Endothelial cell of umbilical vein (primary cell): Measurements from ENCODE around the gene SETBP1. TPM values are rescaled to one million over a fixed set of nuclear protein-coding genes. Genes with fewer than 3 reads are reported as not detected.

Experiments used
- BruUV-seq: library from RNA; stranded (reverse); fragments of 400-500 nt; replicated peaks from 2 replicates; lab custom pipeline; 2021; lab: Mats Ljungman, UMichigan
- CTCF ChIA-PET: fragments of 300-600, 350-600 bp; sonication (Branson Sonifier 250); formaldehyde crosslinking; loops from one replicate; lab custom pipeline; 2021; ENCODE audit warnings: antibody characterized with exemption, inconsistent platforms; lab: Charles Lee
- POLR2A ChIA-PET: fragments of 300-600, 350-600 bp; sonication (Branson Sonifier 250); formaldehyde crosslinking; loops from one replicate; lab custom pipeline; 2021; ENCODE audit warnings: antibody characterized with exemption, inconsistent platforms; lab: Charles Lee
- DNase-seq: peaks from one replicate; pipeline ENCODE4 v3.0.0-alpha.2; 2011; ENCODE audit warnings: low read depth, low spot score
- FAIRE-seq: peaks from 2 replicates; lab custom pipeline; 2011; peaks lifted over from hg19 to GRCh38; lab: Jason Lieb, UNC
- H2AFZ ChIP-seq: 2 replicates; pipeline ENCODE4 v1.6.0; 2012; ENCODE audit warnings: low read depth, low read length, control low read depth, inconsistent platforms
- H3K27ac ChIP-seq: 2 replicates; pipeline ENCODE4 v1.5.1; 2011; ENCODE audit warnings: low read depth, mild to moderate bottlenecking, control low read depth, low read length, moderate library complexity; ENCODE audit not compliant: insufficient read depth
- H3K27me3 ChIP-seq, 2 experiments: 2 replicates each; pipeline versions ENCODE4 v1.6.0 to v1.6.1; 2011; ENCODE audit warnings: low read length in 2 of 2, mixed read lengths in 1 of 2; ENCODE audit not compliant: control insufficient read depth in 2 of 2, insufficient read depth in 2 of 2
- H3K36me3 ChIP-seq, 2 experiments: 2 replicates in 1 of 2; 3 replicates in 1 of 2; pipeline ENCODE4 v1.5.1; 2011; ENCODE audit warnings: low read length in 2 of 2, mild to moderate bottlenecking in 1 of 2, moderate library complexity in 1 of 2; ENCODE audit not compliant: control insufficient read depth in 2 of 2, insufficient read depth in 2 of 2; ENCODE audit errors: extremely low read depth in 1 of 2
- H3K4me1 ChIP-seq: 3 replicates; pipeline ENCODE4 v1.5.1; 2011; ENCODE audit warnings: mild to moderate bottlenecking, low read length; ENCODE audit not compliant: control insufficient read depth, insufficient read depth; ENCODE audit errors: extremely low read depth
- H3K4me2 ChIP-seq: 2 replicates; pipeline ENCODE4 v1.6.1; 2011; ENCODE audit warnings: low read length, control low read depth, mixed read lengths; ENCODE audit not compliant: insufficient read depth
- H3K4me3 ChIP-seq, 3 experiments: fragments of 200-600 bp in 1 of 3; sonication (generic), shearing (Covaris generic) in 1 of 3; replicated peaks in 1 of 3; 2 replicates each; pipeline ENCODE4 v1.5.1; 2011 to 2016; ENCODE audit warnings: control low read depth in 3 of 3, low read length in 3 of 3, mild to moderate bottlenecking in 2 of 3, inconsistent platforms in 1 of 3, low read depth in 1 of 3, moderate library complexity in 1 of 3; ENCODE audit not compliant: insufficient read depth in 1 of 3
- H3K79me2 ChIP-seq: 2 replicates; pipeline ENCODE4 v1.6.0; 2012; ENCODE audit warnings: low read length, inconsistent platforms; ENCODE audit not compliant: control insufficient read depth, insufficient read depth
- H3K9ac ChIP-seq: replicated peaks from 2 replicates; pipeline ENCODE3; 2011; ENCODE audit warnings: low read length, control low read depth; ENCODE audit not compliant: insufficient read depth; ENCODE audit errors: extremely low read depth
- H3K9me1 ChIP-seq: replicated peaks from 3 replicates; pipeline ENCODE4 v1.6.0; 2011; ENCODE audit warnings: mild to moderate bottlenecking, low read length; ENCODE audit not compliant: control insufficient read depth, insufficient read depth; ENCODE audit errors: extremely low read depth
- H3K9me3 ChIP-seq: replicated peaks from 2 replicates; pipeline ENCODE4 v1.5.1; 2012; ENCODE audit warnings: low read length, inconsistent platforms; ENCODE audit not compliant: control insufficient read depth, insufficient read depth
- H4K20me1 ChIP-seq: replicated peaks from 2 replicates; pipeline ENCODE3; 2011; ENCODE audit warnings: mild to moderate bottlenecking, low read length; ENCODE audit not compliant: control insufficient read depth, insufficient read depth; ENCODE audit errors: extremely low read depth
- CTCF ChIP-seq, 2 donors: IDR thresholded peaks; 1 replicate in 1 of 2; 2 replicates in 1 of 2; pipeline ENCODE4 v1.5.1; 2011; ENCODE audit warnings: low read length in 2 of 2, mild to moderate bottlenecking in 2 of 2, moderate library complexity in 2 of 2, control low read depth in 1 of 2, inconsistent platforms in 1 of 2, low read depth in 1 of 2; ENCODE audit not compliant: insufficient read depth in 1 of 2; ENCODE audit errors: extremely low read depth in 1 of 2
- EZH2 ChIP-seq: IDR thresholded peaks from 2 replicates; pipeline ENCODE4 v1.6.1; 2012; ENCODE audit warnings: borderline replicate concordance, low read depth, mild to moderate bottlenecking, moderate library complexity, low read length, inconsistent platforms; ENCODE audit not compliant: severe bottlenecking
- FOS ChIP-seq: IDR thresholded peaks from 2 replicates; pipeline ENCODE4 v1.6.1; 2011; ENCODE audit warnings: mild to moderate bottlenecking, low read length, moderate library complexity, borderline replicate concordance; ENCODE audit not compliant: insufficient read depth
- GATA2 ChIP-seq: IDR thresholded peaks from 2 replicates; pipeline ENCODE4 v1.7.0; 2011; ENCODE audit warnings: low read depth, mild to moderate bottlenecking, moderate library complexity, mixed read lengths, low read length; ENCODE audit not compliant: insufficient read length, insufficient read depth
- JUN ChIP-seq: IDR thresholded peaks from 2 replicates; pipeline ENCODE4 v1.6.1; 2011; ENCODE audit warnings: borderline replicate concordance, low read depth; ENCODE audit not compliant: insufficient read length, insufficient read depth
- MAX ChIP-seq: IDR thresholded peaks from 2 replicates; pipeline ENCODE4 v1.6.1; 2011; ENCODE audit not compliant: insufficient read depth, insufficient read length
- MYC ChIP-seq: IDR thresholded peaks from one replicate; pipeline ENCODE4 v1.6.1; 2011; ENCODE audit warnings: mild to moderate bottlenecking, low read depth, low read length
- POLR2A ChIP-seq: IDR thresholded peaks from 2 replicates; pipeline ENCODE4 v1.6.1; 2012; ENCODE audit warnings: low read depth, mild to moderate bottlenecking, control low read depth, low read length
- POLR2AphosphoS5 ChIP-seq: IDR thresholded peaks from 2 replicates; pipeline ENCODE4 v1.6.1; 2012; ENCODE audit warnings: low read depth, mild to moderate bottlenecking, control low read depth, low read length, moderate library complexity; ENCODE audit not compliant: insufficient read depth
- dilution Hi-C: fragments of 300-500 bp; cut with MboI; formaldehyde crosslinking; loops from one replicate; pipeline ENCODE4 v1.15.0; 2019; ENCODE audit warnings: low sequenced_read_pairs; ENCODE audit not compliant: extremely low pct_ligation_motif_present
- intact Hi-C: fragments of 100-400 bp; cut with micrococcal nuclease; formaldehyde crosslinking; loops from one replicate; pipeline ENCODE4 v1.10.0; 2022
- polyA plus RNA-seq, 4 experiments: library from polyadenylated mRNA; depleted of rRNA in 3 of 4; stranded (reverse) in 3 of 4; unstranded in 1 of 4; fragments of >200 nt; gene quantifications; 2 replicates each; pipeline versions ENCODE4 v1.2.1 to v1.2.3, GENCODE V29; 2011 to 2012; ENCODE audit warnings: missing spikeins in 1 of 4
- total RNA-seq: library from RNA; stranded (reverse); gene quantifications from 2 replicates; pipeline ENCODE4 v1.2.3, GENCODE V29; 2021

Gene SETBP1
- total and polyA plus RNA-seq, 2 donors (not counting 3 experiments of a cell fraction or from before 2014, with no cell fraction given) = 0.76 to 3.1 TPM

- H2AFZ ChIP-seq = no peak overlapping the region
- no peak for DNase-seq
- no peaks in the 10 kb centered on the region for H3K4me1 ChIP-seq
- H3K79me2 ChIP-seq = no peaks in the 10 kb centered on the region
- H4K20me1 ChIP-seq = no peaks in the 10 kb centered on the region
- no peak overlapping the region for H3K27ac ChIP-seq
- H3K36me3 ChIP-seq = no peaks in the 10 kb centered on the region
- no peak overlapping the region for H3K9ac ChIP-seq
- ChIA-PET CTCF (no interaction called here), POLR2A (no interaction called here)
- H3K4me3 ChIP-seq = no peak overlapping the region
- no peak for FAIRE-seq
- no peaks in the 10 kb centered on the region for H3K9me1 ChIP-seq
- no peak for TF ChIP-seq POLR2A
- no peak for TF ChIP-seq MYC
- no peak for TF ChIP-seq EZH2
- no peak for TF ChIP-seq FOS
- H3K4me2 ChIP-seq = no peak overlapping the region
- dilution Hi-C loops (no loop called here), intact Hi-C loops (no loop called here)
- no peaks in the 10 kb centered on the region for H3K27me3 ChIP-seq
- H3K9me3 ChIP-seq = no peaks in the 10 kb centered on the region
- BruUV-seq = no TSS peak
Observed at GRCh38 chr18:45110577-45111501, 430.2 kb downstream of the SETBP1 start.

GRCh38 chr18:45111502-45111848, 430.8 kb downstream of the SETBP1 start:
- ChIA-PET POLR2A (no interaction called here), CTCF (no interaction called here)
- no peak for DNase-seq
- no peaks in the 10 kb centered on the region for H3K27me3 ChIP-seq
- no peak for FAIRE-seq
- dilution Hi-C loops = no loop called here
- intact Hi-C loops = no loop called here
- no peaks in the 10 kb centered on the region for H4K20me1 ChIP-seq
- BruUV-seq = no TSS peak
- no peak overlapping the region for H2AFZ ChIP-seq
- no peaks in the 10 kb centered on the region for H3K9me1 ChIP-seq
- H3K4me2 ChIP-seq = no peak overlapping the region
- TF ChIP-seq POLR2AphosphoS5 (no peak), POLR2A (no peak), JUN (no peak), FOS (no peak), GATA2 (no peak), EZH2 (no peak), MAX (no peak), MYC (no peak), CTCF (IDR thresholded peaks at IDR 0.05; ENCODE audit: extremely low read depth in 1 of 2, insufficient read depth in 1 of 2, low read depth in 1 of 2, low read length in 2 of 2) (no peak)
- no peaks in the 10 kb centered on the region for H3K79me2 ChIP-seq
- H3K9me3 ChIP-seq = no peaks in the 10 kb centered on the region
- no peak overlapping the region for H3K9ac ChIP-seq
- H3K4me3 ChIP-seq = no peak overlapping the region
- H3K36me3 ChIP-seq = no peaks in the 10 kb centered on the region
- no peaks in the 10 kb centered on the region for H3K4me1 ChIP-seq
- no peak overlapping the region for H3K27ac ChIP-seq
